PC-9 (cell line): ENCODE results near the gene RAMACL.

Experiments used
- CTCF ChIP-seq: fragments of 200-600 bp; sonication (generic); conservative IDR thresholded peaks from 2 replicates; pipeline ENCODE4 v1.6.1; 2017; ENCODE audit warnings: mixed run types, antibody characterized with exemption, mild to moderate bottlenecking, moderate library complexity
- EZH2 ChIP-seq: fragments of 200-600 bp; sonication (generic); IDR thresholded peaks from 2 replicates; pipeline ENCODE4 v1.8.0; 2017; ENCODE audit warnings: antibody characterized with exemption, low read depth

GRCh38 chr6:166567813-166568212, 18.7 kb downstream of the RAMACL start:
- TF ChIP-seq EZH2, result no peak
- no peak for TF ChIP-seq CTCF
